Dermis microvascular lymphatic vessel endothelial cell (primary cell): ENCODE data around the gene DDX20. TPM values are rescaled to one million over a fixed set of nuclear protein-coding genes. Genes with fewer than 3 reads are reported as not detected.
"Not testable (repeated sequence)": the region's sequence is repeated elsewhere in the genome, so short reads cannot be mapped to it uniquely, and the experiment has no call there.

Experiments used
- DNase-seq, 2 donors: peaks; one replicate each; pipeline versions ENCODE4 v3.0.0 to v3.0.0-alpha.2; 2010; ENCODE audit warnings: low read depth in 2 of 2
- total RNA-seq: library from RNA; depleted of rRNA; stranded (reverse); fragments of >200 nt; gene quantifications from 2 replicates; pipeline ENCODE4 v1.2.1, GENCODE V29; 2014

The DDX20 gene
- total RNA-seq, 1 donor from 2014 or later = 12.5 TPM

GRCh38 chr1:111733183-111733991 is 22.3 kb upstream of the DDX20 start:
- peak; percentile 74 to 83 for DNase-seq

GRCh38 chr1:111733992-111734341 is 21.7 kb upstream of the DDX20 start:
- DNase-seq = peak in 1 of 2 donors; percentile 42

GRCh38 chr1:111734426-111734825 is 21.3 kb upstream of the DDX20 start:
- DNase-seq = no peak

DNA sequence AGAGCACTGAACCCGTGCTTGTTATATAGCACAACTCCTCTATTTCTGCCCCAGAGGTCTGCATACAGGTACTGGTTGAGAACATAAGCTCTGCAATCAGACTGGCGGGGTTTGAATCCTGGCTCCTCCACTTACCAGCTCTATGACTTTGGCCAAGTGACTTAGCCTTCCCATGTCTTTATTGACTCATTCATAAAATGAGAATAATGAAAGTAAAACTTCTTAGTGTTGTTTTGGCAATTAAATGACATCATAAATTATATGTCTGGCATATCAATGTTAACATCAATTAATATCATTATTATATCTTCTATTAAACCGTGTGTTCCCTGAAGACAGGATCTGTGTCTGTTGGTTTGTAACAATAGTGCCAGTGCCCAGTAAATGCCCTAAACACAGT is 20.8 kb upstream of the DDX20 start:
- no peak for DNase-seq

- DNase-seq = no peak
Measured at GRCh38 chr1:111735321-111735720, 20.4 kb upstream of the DDX20 start.

DNA sequence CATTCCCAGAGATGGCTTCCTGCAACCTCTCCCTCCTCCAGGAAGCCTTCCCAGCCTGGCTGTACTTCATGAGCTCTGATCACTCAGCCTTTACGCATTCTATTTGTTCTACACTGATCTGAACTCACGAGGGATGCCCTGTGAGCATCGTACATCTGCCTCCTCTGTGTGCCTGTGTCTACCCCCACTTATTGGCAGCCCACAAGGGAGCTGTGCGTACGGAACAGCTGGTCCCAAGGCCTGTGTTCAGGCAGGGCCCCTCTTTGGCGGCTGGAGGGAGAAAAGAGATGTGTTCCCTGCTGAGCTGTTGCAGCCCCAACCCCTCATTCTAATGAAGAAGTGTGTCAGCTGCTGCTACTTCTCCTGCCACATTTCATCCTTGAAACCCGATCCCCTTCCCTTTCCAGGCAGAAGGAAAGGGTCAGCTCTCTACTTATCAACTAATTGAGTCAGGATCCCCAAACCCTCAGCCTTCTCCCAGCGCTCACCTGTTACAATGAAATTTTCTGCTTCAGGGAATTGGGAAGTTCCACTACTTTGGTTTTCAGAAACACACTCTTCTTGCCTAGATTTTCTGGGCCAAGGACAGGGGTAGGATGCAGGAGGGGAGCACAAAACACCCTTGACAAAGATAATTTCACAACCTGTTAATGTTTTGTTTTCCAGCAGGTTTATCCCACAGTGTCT is 19.7 kb upstream of the DDX20 start:
- no peak for DNase-seq

DNA sequence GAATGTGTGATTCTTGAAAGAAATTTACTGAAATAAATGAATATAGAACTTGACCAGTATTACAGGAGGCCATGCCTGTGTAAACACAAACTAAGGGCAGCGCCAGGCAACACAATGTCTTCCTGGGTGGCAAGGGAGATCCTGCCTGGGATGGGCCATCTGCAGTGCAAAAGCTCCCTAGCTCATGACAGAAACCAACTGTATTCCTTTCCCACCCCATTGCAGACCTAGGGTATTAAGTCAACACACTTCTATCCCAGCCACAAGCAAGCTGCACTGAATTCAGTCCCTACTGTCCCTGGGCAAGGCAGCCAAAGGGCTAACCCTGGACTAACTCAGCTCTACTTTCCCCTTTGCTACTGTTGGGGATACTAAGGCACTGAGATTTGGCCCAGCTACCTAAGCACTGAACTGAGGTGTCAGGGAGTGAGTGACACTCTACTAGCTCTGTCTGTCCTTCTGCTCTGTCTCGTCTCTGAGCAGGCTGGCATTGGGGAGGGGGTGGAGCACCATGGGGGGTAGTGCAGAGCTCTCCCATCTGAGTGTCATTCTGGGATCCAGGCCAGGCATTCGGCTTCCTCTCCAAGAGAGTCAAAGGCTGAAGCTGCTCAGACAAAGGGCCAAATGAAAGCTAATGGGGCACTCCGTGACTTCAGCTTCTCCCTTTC is 19.0 kb upstream of the DDX20 start:
- peak in 1 of 2 donors; percentile 69 for DNase-seq

DNA sequence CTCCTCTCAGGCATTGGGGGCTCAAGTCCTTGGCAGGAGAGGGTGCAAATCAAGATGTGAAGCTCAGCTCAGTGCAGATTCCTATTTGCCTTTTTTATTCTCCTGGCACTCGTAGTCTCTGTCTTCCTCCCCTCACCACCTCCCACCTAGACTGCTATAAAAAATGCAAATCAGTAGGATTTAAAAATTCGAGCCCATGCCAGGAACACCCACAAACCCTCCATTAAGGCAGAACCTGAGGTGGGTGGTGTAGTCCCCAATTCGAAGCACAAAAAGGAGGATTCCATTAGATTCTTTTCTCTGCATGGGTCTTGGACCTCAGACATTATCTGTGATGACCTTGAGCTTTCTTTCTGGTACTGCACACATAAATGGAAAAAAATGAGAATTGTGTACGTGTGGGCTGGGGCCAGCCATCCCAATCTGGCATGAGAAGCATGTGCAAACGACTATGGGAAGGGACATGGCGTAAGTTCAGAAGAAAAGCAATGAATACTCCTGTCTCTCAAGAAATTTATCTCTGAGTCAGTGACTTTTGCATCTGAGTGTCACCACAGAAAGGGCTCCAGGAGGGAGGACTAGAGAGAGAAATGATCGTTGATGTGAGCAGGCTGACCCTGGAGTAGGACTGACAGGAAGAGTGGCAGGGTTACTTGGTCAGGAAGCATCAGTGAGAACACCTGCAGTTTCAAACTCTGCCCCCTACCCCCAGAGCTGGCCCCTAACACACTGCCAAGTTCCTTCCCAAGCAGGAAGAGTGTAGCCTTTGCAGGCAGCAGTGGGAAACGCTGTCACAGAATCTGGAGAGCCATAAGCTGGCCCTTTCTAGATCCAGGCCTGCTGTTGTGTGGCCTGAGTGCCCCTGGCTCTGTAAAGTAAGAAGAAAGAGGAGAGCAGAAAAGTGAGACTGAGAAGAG is 18.2 kb upstream of the DDX20 start:
- DNase-seq = peak in 1 of 2 donors; percentile 42

GRCh38 chr1:111738133-111738435 is 17.6 kb upstream of the DDX20 start:
- DNase-seq = no peak

GRCh38 chr1:111738436-111739193 is 17.1 kb upstream of the DDX20 start:
- DNase-seq = peak in 1 of 2 donors; percentile 91

DNA sequence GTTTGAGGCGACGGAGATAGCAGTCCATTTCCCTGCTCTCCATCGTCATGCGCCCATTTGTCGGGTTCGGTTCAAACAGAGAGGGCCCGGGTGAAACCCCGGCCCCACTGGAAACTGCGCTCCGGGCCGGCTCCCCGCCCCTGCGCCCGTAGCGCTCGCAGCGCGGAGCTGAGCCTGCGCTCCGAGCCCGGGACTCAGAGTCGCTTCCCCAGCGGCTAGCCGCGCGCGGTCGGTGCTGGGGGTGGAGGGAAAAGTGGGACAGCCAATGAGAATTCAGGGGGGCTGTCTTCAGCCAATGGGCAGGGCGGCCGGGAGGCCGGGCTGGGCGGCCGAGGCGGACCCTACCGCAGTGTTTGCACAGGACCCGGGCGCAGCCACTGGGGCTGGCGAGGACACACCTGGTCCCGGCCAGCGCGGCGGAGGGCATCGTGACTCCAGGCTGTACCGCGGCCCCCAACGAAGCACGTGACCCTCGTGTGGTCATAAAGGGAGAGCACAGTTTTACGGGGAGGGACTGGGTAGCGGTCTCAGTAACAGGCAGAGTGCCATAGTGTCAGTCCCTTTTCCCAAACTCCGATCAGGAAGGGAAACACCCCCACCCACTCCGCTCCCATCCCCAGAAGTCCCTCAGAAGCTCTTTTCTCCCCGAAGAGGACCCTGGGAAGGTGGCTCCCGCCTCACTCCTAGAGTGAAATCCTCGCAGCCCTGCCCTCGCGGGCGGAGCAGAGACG is 16.3 kb upstream of the DDX20 start, which contains the start of gene INKA2:
Gene INKA2 (minus strand): TSS at position 202 of the 731 bp plus-strand sequence. CDS start 153 bp downstream, at position 49.
- DNase-seq = peak; percentile 82 to 95

DNA sequence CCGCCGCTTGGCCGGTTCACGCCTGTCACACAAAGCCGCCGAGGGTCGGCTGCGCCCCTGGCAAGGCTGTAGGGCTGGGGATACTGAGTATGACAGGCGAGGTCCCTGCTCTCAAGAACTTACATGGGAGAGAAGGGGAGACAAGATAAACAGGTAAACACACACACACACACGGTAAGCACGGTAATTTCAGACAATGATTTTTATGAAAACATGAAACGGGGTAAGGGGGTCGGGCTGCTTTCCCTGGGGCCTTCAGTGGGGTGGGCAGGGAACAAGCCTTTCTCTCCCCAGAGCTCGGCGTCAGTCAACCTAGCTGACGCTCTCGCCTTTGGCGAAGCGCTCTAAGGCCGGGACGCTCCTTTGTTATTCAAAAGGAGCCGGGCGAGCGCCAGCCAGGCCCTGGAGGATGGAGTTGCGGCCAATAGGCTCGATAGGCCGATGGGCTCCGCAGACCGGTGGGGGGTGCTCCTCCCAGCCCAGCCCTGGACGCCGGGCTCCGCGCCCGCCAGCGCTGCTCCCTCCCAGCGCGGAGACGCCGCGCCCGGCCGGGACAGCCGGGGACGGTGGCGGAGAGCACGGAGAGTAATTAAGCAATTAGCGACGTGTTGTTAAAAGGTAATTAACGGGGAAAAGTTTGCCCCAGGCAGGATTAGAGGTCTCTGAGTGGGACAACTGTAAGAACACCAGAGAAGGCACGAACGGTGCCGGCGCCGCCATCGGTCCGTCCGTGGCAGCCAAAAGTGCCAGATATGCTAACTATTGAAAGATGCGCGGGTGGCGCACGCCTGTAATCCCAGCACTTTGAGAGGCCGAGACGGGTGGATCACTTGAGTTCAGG is 15.6 kb upstream of the DDX20 start:
- peak in 1 of 2 donors; percentile 73 for DNase-seq

- DNase-seq = not testable (repeated sequence)
Measured at GRCh38 chr1:111742292-111742691, 13.4 kb upstream of the DDX20 start.

GRCh38 chr1:111742938-111743549 is 12.7 kb upstream of the DDX20 start:
- peak in 1 of 2 donors; percentile 76 for DNase-seq

GRCh38 chr1:111743679-111744101 is 12.0 kb upstream of the DDX20 start:
- DNase-seq = peak in 1 of 2 donors; percentile 86

GRCh38 chr1:111745675-111746613 is 9.8 kb upstream of the DDX20 start:
- no peak for DNase-seq

DNA sequence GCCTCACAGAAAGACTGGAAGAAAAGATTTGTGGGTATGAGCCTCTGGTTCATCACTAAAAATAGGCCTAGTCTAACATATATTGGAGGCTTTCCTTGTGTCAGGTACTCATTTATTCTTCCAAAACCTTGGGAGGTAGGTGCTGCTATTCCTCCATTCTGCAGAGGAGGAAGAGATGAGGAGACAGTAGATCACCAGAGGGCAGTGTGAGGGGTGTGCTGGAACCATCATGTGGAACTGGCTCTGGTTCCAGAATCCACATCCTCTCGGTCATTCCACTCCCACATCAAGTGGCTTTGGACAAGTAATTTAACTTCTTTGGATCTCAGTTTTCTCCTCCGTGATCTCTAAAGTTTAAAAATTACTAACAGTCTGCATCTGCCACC is 9.1 kb upstream of the DDX20 start:
- DNase-seq = no peak
